K562 (cell line): ENCODE measurements around the gene SELENOI. TPM values are rescaled to one million over a fixed set of nuclear protein-coding genes. Genes with fewer than 3 reads are reported as not detected.

Experiments used
- BRF1 ChIP-seq: IDR thresholded peaks from 3 replicates; pipeline ENCODE4 v1.6.1; 2011; ENCODE audit warnings: borderline replicate concordance, mild to moderate bottlenecking; ENCODE audit not compliant: insufficient read length; ENCODE audit errors: extremely low read depth
- CBX2 ChIP-seq: fragments of 200-600 bp; sonication (generic); IDR thresholded peaks from one replicate; pipeline ENCODE4 v1.6.1; 2012; ENCODE audit warnings: mild to moderate bottlenecking, low read length, inconsistent platforms; ENCODE audit not compliant: insufficient read depth, poor library complexity, severe bottlenecking
- DLX4 ChIP-seq: fragments of 250-450 bp; sonication (Bioruptor Pico); IDR thresholded peaks from 2 replicates; pipeline ENCODE4 v1.6.1; 2021; ENCODE audit warnings: mild to moderate bottlenecking
- DMBX1 ChIP-seq: fragments of 250-450 bp; sonication (Bioruptor Pico); IDR thresholded peaks from 2 replicates; pipeline ENCODE4 v1.8.0; 2022; ENCODE audit warnings: inconsistent platforms, mild to moderate bottlenecking, moderate library complexity, borderline replicate concordance
- DNMT1 ChIP-seq: fragments of 450-650 bp; IDR thresholded peaks from 2 replicates; pipeline ENCODE4 v1.6.1; 2016; ENCODE audit warnings: antibody characterized with exemption, mild to moderate bottlenecking
- HNRNPL ChIP-seq: fragments of 200-400 bp; formaldehyde crosslinking; IDR thresholded peaks from 2 replicates; pipeline ENCODE4 v1.6.1; 2017; ENCODE audit warnings: low read depth, mild to moderate bottlenecking, low read length
- ILF3 ChIP-seq: fragments of 450-650 bp; IDR thresholded peaks from 2 replicates; pipeline ENCODE4 v1.6.1; 2018; ENCODE audit warnings: antibody characterized with exemption, mild to moderate bottlenecking, moderate library complexity, borderline replicate concordance
- NEUROD1 ChIP-seq: fragments of 150-350 bp; IDR thresholded peaks from 2 replicates; pipeline ENCODE4 v1.6.1; 2014; ENCODE audit warnings: borderline replicate concordance, low read length, low read depth; ENCODE audit not compliant: partially characterized antibody
- NR2C1 ChIP-seq, 2 experiments: fragments of 450-650 bp; IDR thresholded peaks; 2 replicates each; pipeline ENCODE4 v1.6.1; 2017; ENCODE audit warnings: mild to moderate bottlenecking in 2 of 2, antibody characterized with exemption in 1 of 2, inconsistent platforms in 1 of 2, missing compliant biosample characterization in 1 of 2, missing genetic modification characterization in 1 of 2
- PPARD ChIP-seq: fragments of 250-450 bp; sonication (Bioruptor Pico); IDR thresholded peaks from 2 replicates; pipeline ENCODE4 v1.8.0; 2022; ENCODE audit warnings: inconsistent platforms, mild to moderate bottlenecking, moderate library complexity
- SAFB2 ChIP-seq: fragments of 200-400 bp; formaldehyde crosslinking; IDR thresholded peaks from 2 replicates; pipeline ENCODE4 v1.6.1; 2018; ENCODE audit warnings: borderline replicate concordance, low read length, low read depth, moderate library complexity; ENCODE audit not compliant: severe bottlenecking
- ZBTB11 ChIP-seq, 3 experiments: fragments of 200-800 bp in 1 of 3; fragments of 250-450 bp in 1 of 3; fragments of 450-650 bp in 1 of 3; sonication (Bioruptor Pico) in 1 of 3; sonication (Bioruptor generic) in 1 of 3; formaldehyde crosslinking in 1 of 3; IDR thresholded peaks; 2 replicates each; pipeline versions ENCODE4 v1.6.1 to v1.8.0; 2016 to 2022; ENCODE audit warnings: mild to moderate bottlenecking in 2 of 3, missing genetic modification characterization in 2 of 3, missing compliant biosample characterization in 1 of 3, moderate library complexity in 1 of 3
- ZNF24 ChIP-seq: fragments of 450-650 bp; IDR thresholded peaks from 2 replicates; pipeline ENCODE4 v1.6.1; 2016
- polyA plus RNA-seq, 8 experiments: library from polyadenylated mRNA; depleted of rRNA in 4 of 8; stranded (reverse) in 5 of 8; unstranded in 3 of 8; fragments of >200 nt; fragmentation: Nextera tagmentation in 2 of 8; fragmentation: Illumina TruSeq in 1 of 8; extraction: Ambion mirVana in 2 of 8; extraction: Trizol in 1 of 8; gene quantifications; 2 replicates each; pipeline versions ENCODE4 v1.2.1 to v1.2.3, GENCODE V29; 2011 to 2014; ENCODE audit warnings: inconsistent platforms in 1 of 8, missing spikeins in 1 of 8
- total RNA-seq, 7 experiments: library from RNA; depleted of rRNA in 6 of 7; stranded (reverse); fragments of >200 nt in 6 of 7; fragmentation: Illumina TruSeq in 2 of 7; extraction: Trizol in 2 of 7; gene quantifications; 2 replicates each; pipeline versions ENCODE4 v1.2.1 to v1.2.3, GENCODE V29; 2011 to 2021; ENCODE audit warnings: low replicate concordance in 1 of 7
- TF ChIP-seq, protein P1 (sequence below): fragments of 450-650 bp; formaldehyde crosslinking; IDR thresholded peaks from 2 replicates; pipeline ENCODE4 v1.4.0; 2020; ENCODE audit warnings: mild to moderate bottlenecking, mixed read lengths
- TF ChIP-seq, protein P2 (sequence below), 2 experiments: fragments of 150-350 bp in 1 of 2; IDR thresholded peaks; 2 replicates each; pipeline ENCODE4 v1.6.1; 2012 to 2016; ENCODE audit warnings: low read depth in 2 of 2, low read length in 2 of 2, mild to moderate bottlenecking in 1 of 2, moderate library complexity in 1 of 2

The SELENOI gene
- total and polyA plus RNA-seq, 9 of the 15 experiments (the other 6 are each of a cell fraction or from before 2014, with no cell fraction given): 9.6 to 46.9 (median 24.4) TPM

DNA sequence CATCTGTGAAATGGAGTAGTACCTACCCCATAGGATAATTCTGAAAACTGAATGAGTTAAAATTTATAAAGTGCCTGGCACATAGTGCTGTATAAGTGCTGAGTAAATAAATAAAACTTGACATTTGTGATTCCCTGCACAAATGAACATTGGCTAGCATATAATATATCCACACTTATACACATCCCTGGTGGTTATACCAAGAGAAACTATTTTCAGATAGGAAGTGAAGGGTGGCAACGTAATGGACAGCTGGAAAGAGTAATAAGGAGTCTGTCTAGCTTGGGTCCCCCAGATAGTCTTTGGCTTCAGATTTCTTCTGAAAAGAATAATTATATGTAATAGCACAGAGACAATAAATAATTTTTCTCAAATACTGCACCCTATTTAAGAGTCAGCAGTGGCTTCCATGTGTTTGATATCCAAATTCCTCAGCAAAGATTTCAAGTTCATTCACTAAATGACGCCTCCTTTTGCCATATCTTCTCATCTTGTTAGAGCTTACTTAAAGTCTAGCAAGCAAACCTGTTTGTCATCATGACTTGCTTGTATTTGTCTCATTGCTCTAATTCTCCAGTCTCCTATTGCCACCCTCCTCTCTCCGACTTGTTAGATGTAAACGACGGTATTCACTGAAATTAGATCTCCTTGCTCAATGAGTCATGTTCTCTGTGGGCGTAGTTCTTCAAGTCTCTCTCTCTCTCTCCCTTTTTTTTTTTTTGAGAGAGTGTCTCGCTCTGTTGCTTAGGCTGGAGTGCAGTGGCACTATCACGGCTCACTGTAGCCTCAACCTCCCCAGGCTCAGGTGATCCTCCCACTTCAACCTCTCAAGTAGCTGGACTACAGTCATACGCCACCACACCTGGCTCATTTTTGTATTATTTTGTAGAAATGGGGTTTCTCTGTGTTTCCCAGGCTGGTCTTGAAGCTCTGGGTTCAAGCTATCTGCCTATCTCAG, 9.4 kb downstream of the SELENOI start (continued):
- TF ChIP-seq ILF3: no peak
- TF ChIP-seq DNMT1: no peak
- TF ChIP-seq, protein P1, sequence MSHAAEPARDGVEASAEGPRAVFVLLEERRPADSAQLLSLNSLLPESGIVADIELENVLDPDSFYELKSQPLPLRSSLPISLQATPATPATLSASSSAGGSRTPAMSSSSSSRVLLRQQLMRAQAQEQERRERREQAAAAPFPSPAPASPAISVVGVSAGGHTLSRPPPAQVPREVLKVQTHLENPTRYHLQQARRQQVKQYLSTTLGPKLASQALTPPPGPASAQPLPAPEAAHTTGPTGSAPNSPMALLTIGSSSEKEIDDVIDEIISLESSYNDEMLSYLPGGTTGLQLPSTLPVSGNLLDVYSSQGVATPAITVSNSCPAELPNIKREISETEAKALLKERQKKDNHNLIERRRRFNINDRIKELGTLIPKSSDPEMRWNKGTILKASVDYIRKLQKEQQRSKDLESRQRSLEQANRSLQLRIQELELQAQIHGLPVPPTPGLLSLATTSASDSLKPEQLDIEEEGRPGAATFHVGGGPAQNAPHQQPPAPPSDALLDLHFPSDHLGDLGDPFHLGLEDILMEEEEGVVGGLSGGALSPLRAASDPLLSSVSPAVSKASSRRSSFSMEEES (CRISPR knock-in tag): no peak
- no peak for TF ChIP-seq BRF1
- TF ChIP-seq DLX4: no peak
- no peak for TF ChIP-seq NR2C1 (IDR thresholded peaks at IDR 0.05)
- no peak for TF ChIP-seq NR2C1 (tag; IDR thresholded peaks at IDR 0.05)
- no peak for TF ChIP-seq PPARD (CRISPR knock-in tag)
- no peak for TF ChIP-seq ZNF24
- TF ChIP-seq CBX2: no peak
- no peak for TF ChIP-seq ZBTB11 (CRISPR knock-in tag; IDR thresholded peaks at IDR 0.05)
- no peak for TF ChIP-seq SAFB2
- peak; percentile 50 for TF ChIP-seq NEUROD1
- TF ChIP-seq HNRNPL: no peak
- TF ChIP-seq DMBX1 (CRISPR knock-in tag): no peak
- TF ChIP-seq, protein P2, sequence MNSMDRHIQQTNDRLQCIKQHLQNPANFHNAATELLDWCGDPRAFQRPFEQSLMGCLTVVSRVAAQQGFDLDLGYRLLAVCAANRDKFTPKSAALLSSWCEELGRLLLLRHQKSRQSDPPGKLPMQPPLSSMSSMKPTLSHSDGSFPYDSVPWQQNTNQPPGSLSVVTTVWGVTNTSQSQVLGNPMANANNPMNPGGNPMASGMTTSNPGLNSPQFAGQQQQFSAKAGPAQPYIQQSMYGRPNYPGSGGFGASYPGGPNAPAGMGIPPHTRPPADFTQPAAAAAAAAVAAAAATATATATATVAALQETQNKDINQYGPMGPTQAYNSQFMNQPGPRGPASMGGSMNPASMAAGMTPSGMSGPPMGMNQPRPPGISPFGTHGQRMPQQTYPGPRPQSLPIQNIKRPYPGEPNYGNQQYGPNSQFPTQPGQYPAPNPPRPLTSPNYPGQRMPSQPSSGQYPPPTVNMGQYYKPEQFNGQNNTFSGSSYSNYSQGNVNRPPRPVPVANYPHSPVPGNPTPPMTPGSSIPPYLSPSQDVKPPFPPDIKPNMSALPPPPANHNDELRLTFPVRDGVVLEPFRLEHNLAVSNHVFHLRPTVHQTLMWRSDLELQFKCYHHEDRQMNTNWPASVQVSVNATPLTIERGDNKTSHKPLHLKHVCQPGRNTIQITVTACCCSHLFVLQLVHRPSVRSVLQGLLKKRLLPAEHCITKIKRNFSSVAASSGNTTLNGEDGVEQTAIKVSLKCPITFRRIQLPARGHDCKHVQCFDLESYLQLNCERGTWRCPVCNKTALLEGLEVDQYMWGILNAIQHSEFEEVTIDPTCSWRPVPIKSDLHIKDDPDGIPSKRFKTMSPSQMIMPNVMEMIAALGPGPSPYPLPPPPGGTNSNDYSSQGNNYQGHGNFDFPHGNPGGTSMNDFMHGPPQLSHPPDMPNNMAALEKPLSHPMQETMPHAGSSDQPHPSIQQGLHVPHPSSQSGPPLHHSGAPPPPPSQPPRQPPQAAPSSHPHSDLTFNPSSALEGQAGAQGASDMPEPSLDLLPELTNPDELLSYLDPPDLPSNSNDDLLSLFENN (IDR thresholded peaks at IDR 0.05; ENCODE audit: low read depth in 2 of 2, low read length in 2 of 2): no peak
